Left lung (tissue), 10 donors: ENCODE data around the gene POU3F1. TPM values are rescaled to one million over a fixed set of nuclear protein-coding genes. Genes with fewer than 3 reads are reported as not detected.
A peak's percentile ranks its signal among the peaks of the same experiment; 100 is the strongest.

Source experiments
- ATAC-seq: fragments of 200-7000 bp; cut with Tn5 transposase; one replicate; pipeline ENCODE4 v1.9.1; 2020; ENCODE audit warnings: moderate library complexity
- DNase-seq, 4 donors: peaks; one replicate each; pipeline ENCODE4 v3.0.0-alpha.2; 2013 to 2020
- H3K27ac ChIP-seq, 2 donors: fragments of 200-600 bp; sonication (generic) in 1 of 2; one replicate each; pipeline versions ENCODE4 v1.5.0 to v1.8.0; 2020 to 2021
- H3K27me3 ChIP-seq, 2 donors: fragments of 200-600 bp; sonication (generic) in 1 of 2; one replicate each; pipeline versions ENCODE4 v1.5.0 to v1.8.0; 2020 to 2021
- H3K36me3 ChIP-seq, 2 donors: fragments of 200-600 bp; sonication (generic) in 1 of 2; one replicate each; pipeline versions ENCODE4 v1.5.0 to v1.8.0; 2020 to 2021
- H3K4me1 ChIP-seq, 2 donors: fragments of 200-600 bp; one replicate each; pipeline ENCODE4 v1.8.0; 2021
- H3K4me3 ChIP-seq, 2 donors: fragments of 200-600 bp; sonication (generic) in 1 of 2; one replicate each; pipeline versions ENCODE4 v1.5.0 to v1.8.0; 2020 to 2021; ENCODE audit warnings: mild to moderate bottlenecking in 1 of 2
- H3K9me3 ChIP-seq, 2 donors: fragments of 200-600 bp; sonication (generic) in 1 of 2; one replicate each; pipeline versions ENCODE4 v1.5.0 to v1.8.0; 2020 to 2021
- CTCF ChIP-seq, 2 donors: fragments of 200-600 bp; sonication (generic) in 1 of 2; IDR thresholded peaks; one replicate each; pipeline versions ENCODE4 v1.5.0 to v1.8.0; 2021; ENCODE audit warnings: antibody characterized with exemption in 2 of 2
- intact Hi-C, 2 donors: fragments of 100-400 bp; cut with DNase I; formaldehyde crosslinking; loops; one replicate each; pipeline versions ENCODE4 v1.11.2 to v1.14.2; 2022
- polyA plus RNA-seq, 6 donors: library from polyadenylated mRNA; unstranded; fragments of 120-200 nt; gene quantifications; one replicate each; pipeline ENCODE4 v1.2.1, GENCODE V29; 2013; ENCODE audit not compliant: insufficient read length in 6 of 6
- total RNA-seq, 2 donors: library from RNA; stranded (reverse); fragmentation: NEBNext Ultra II Directional; extraction: Animal tissue kit (Norgen Biotek cat#: 25700); gene quantifications; one replicate each; pipeline ENCODE4 v1.2.1, GENCODE V29; 2021
- donor health status: DM: no; HTN: yes; CAD: no.
- donor health status: DM: no; HTN: no; CAD: no.

The POU3F1 gene
- total and polyA plus RNA-seq, 8 donors = 0.08 to 0.28 (median 0.13) TPM; not detected in 4

- ATAC-seq (no peak), DNase-seq (no peak)
- Histone ChIP-seq H3K4me1 (peaks cover 15 to 32% of the 10 kb centered on the region in 2 donors), H3K27ac (no peak overlapping the region), H3K9me3 (no peaks in the 10 kb centered on the region), H3K36me3 (no peaks in the 10 kb centered on the region), H3K4me3 (no peak overlapping the region), H3K27me3 (peaks cover 0 to 21% of the 10 kb centered on the region in 2 donors)
- no peak for TF ChIP-seq CTCF (IDR thresholded peaks at IDR 0.05)
- intact Hi-C loops = no loop called here
Observed at GRCh38 chr1:38031513-38031866, 15.1 kb downstream of the POU3F1 start.

- no peak for TF ChIP-seq CTCF (IDR thresholded peaks at IDR 0.05)
- Histone ChIP-seq H3K9me3 (no peaks in the 10 kb centered on the region), H3K27me3 (peaks cover 0 to 21% of the 10 kb centered on the region in 2 donors), H3K4me1 (peaks cover 15 to 35% of the 10 kb centered on the region in 2 donors), H3K4me3 (no peak overlapping the region), H3K36me3 (peaks cover 0 to 2% of the 10 kb centered on the region in 2 donors), H3K27ac (no peak overlapping the region)
- intact Hi-C loops = no loop called here
- DNase-seq (peak in 1 of 4 donors; percentile 25), ATAC-seq (no peak)
Observed at GRCh38 chr1:38030596-38031512, 15.7 kb downstream of the POU3F1 start.

GRCh38 chr1:38029685-38030511, 16.7 kb downstream of the POU3F1 start:
- DNase-seq (peak in 2 of 4 donors; percentile 37 to 56), ATAC-seq (peak; percentile 41)
- Histone ChIP-seq H3K9me3 (no peaks in the 10 kb centered on the region), H3K27me3 (peaks cover 0 to 21% of the 10 kb centered on the region in 2 donors), H3K4me3 (no peak overlapping the region), H3K4me1 (peaks cover 15 to 35% of the 10 kb centered on the region in 2 donors), H3K27ac (peak overlapping the region; percentile 16 to 26), H3K36me3 (peaks cover 0 to 11% of the 10 kb centered on the region in 2 donors)
- intact Hi-C loops = no loop called here
- TF ChIP-seq CTCF (IDR thresholded peaks at IDR 0.05) = no peak

- H3K4me1 ChIP-seq = peaks cover 15 to 35% of the 10 kb centered on the region in 2 donors
- no peak overlapping the region for H3K4me3 ChIP-seq
- H3K9me3 ChIP-seq = no peaks in the 10 kb centered on the region
- H3K36me3 ChIP-seq = peaks cover 0 to 17% of the 10 kb centered on the region in 2 donors
- TF ChIP-seq CTCF (IDR thresholded peaks at IDR 0.05) = no peak
- intact Hi-C loops = no loop called here
- ATAC-seq (no peak), DNase-seq (peak in 2 of 4 donors; percentile 33 to 62)
- H3K27ac ChIP-seq = peak overlapping the region; percentile 16 to 26
- peaks cover 0 to 21% of the 10 kb centered on the region in 2 donors for H3K27me3 ChIP-seq
Observed at GRCh38 chr1:38029081-38029681, 17.4 kb downstream of the POU3F1 start.
